Liver (tissue), 9 donors: ENCODE measurements around the gene PIEZO2. TPM values are rescaled to one million over a fixed set of nuclear protein-coding genes. Genes with fewer than 3 reads are reported as not detected.

Experiments used
- DNase-seq: peaks from one replicate; pipeline ENCODE4 v3.0.0-alpha.2; 2017; ENCODE audit warnings: low spot score
- H3K27ac ChIP-seq, 2 donors: one replicate each; pipeline ENCODE4 v1.7.0; 2013; ENCODE audit warnings: inconsistent platforms in 2 of 2, low read length in 2 of 2, control low read depth in 1 of 2, low read depth in 1 of 2, mild to moderate bottlenecking in 1 of 2
- H3K27me3 ChIP-seq, 4 donors: one replicate each; pipeline versions ENCODE4 v1.6.1 to v1.7.0; 2013; ENCODE audit warnings: low read length in 3 of 4, inconsistent platforms in 1 of 4, mild to moderate bottlenecking in 1 of 4, moderate library complexity in 1 of 4; ENCODE audit not compliant: control insufficient read depth in 4 of 4, insufficient read depth in 4 of 4
- H3K36me3 ChIP-seq, 4 donors: one replicate each; pipeline versions ENCODE4 v1.6.1 to v1.7.0; 2013; ENCODE audit warnings: low read length in 3 of 4, mild to moderate bottlenecking in 3 of 4, low read depth in 1 of 4, moderate library complexity in 1 of 4; ENCODE audit not compliant: control insufficient read depth in 4 of 4, insufficient read depth in 3 of 4
- H3K4me1 ChIP-seq, 4 donors: one replicate each; pipeline versions ENCODE4 v1.6.1 to v1.7.0; 2013; ENCODE audit warnings: low read length in 3 of 4, mild to moderate bottlenecking in 3 of 4, moderate library complexity in 1 of 4; ENCODE audit not compliant: control insufficient read depth in 4 of 4, insufficient read depth in 4 of 4
- H3K4me3 ChIP-seq, 3 donors: one replicate each; pipeline versions ENCODE4 v1.6.1 to v1.7.0; 2013; ENCODE audit warnings: low read length in 3 of 3, control low read depth in 1 of 3, low read depth in 1 of 3, mild to moderate bottlenecking in 1 of 3
- H3K9ac ChIP-seq, 2 donors: one replicate each; pipeline ENCODE4 v1.7.0; 2013; ENCODE audit warnings: low read length in 2 of 2, mild to moderate bottlenecking in 2 of 2, moderate library complexity in 2 of 2, control low read depth in 1 of 2, low read depth in 1 of 2
- H3K9me3 ChIP-seq, 4 donors: one replicate each; pipeline versions ENCODE4 v1.6.1 to v1.7.0; 2013; ENCODE audit warnings: low read length in 3 of 4; ENCODE audit not compliant: control insufficient read depth in 4 of 4
- EGR1 ChIP-seq, 2 donors: IDR thresholded peaks; 2 replicates each; pipeline ENCODE4 v1.6.1; 2016 to 2018; ENCODE audit warnings: antibody characterized with exemption in 2 of 2, low read depth in 2 of 2
- FOXA1 ChIP-seq: IDR thresholded peaks from 2 replicates; pipeline ENCODE4 v1.6.1; 2016; ENCODE audit warnings: antibody characterized with exemption
- FOXA2 ChIP-seq: IDR thresholded peaks from 2 replicates; pipeline ENCODE4 v1.6.1; 2016; ENCODE audit warnings: antibody characterized with exemption
- GABPA ChIP-seq, 2 donors: IDR thresholded peaks in 1 of 2; conservative IDR thresholded peaks in 1 of 2; 2 replicates each; pipeline ENCODE4 v1.6.1; 2016; ENCODE audit warnings: antibody characterized with exemption in 2 of 2, mild to moderate bottlenecking in 1 of 2, moderate library complexity in 1 of 2
- HNF4A ChIP-seq, 2 donors: conservative IDR thresholded peaks; 2 replicates each; pipeline ENCODE4 v1.6.1; 2016; ENCODE audit warnings: antibody characterized with exemption in 2 of 2, mild to moderate bottlenecking in 2 of 2
- HNF4G ChIP-seq: IDR thresholded peaks from 2 replicates; pipeline ENCODE4 v1.6.1; 2016; ENCODE audit warnings: antibody characterized with exemption
- JUND ChIP-seq, 2 donors: IDR thresholded peaks; 2 replicates each; pipeline ENCODE4 v1.6.1; 2016; ENCODE audit warnings: antibody characterized with exemption in 2 of 2
- NR2F2 ChIP-seq: IDR thresholded peaks from 2 replicates; pipeline ENCODE4 v1.6.1; 2016; ENCODE audit warnings: antibody characterized with exemption
- RAD21 ChIP-seq, 2 donors: IDR thresholded peaks; 2 replicates each; pipeline ENCODE4 v1.6.1; 2016; ENCODE audit warnings: antibody characterized with exemption in 2 of 2, mild to moderate bottlenecking in 2 of 2
- REST ChIP-seq: IDR thresholded peaks from 2 replicates; pipeline ENCODE4 v1.6.1; 2016; ENCODE audit warnings: antibody characterized with exemption, mild to moderate bottlenecking
- RXRA ChIP-seq, 2 donors: IDR thresholded peaks; 2 replicates each; pipeline ENCODE4 v1.6.1; 2017 to 2018; ENCODE audit warnings: antibody characterized with exemption in 2 of 2, mild to moderate bottlenecking in 1 of 2
- SP1 ChIP-seq: IDR thresholded peaks from 2 replicates; pipeline ENCODE4 v1.6.1; 2018; ENCODE audit warnings: antibody characterized with exemption, mild to moderate bottlenecking
- TAF1 ChIP-seq: conservative IDR thresholded peaks from 2 replicates; pipeline ENCODE4 v1.6.1; 2016; ENCODE audit warnings: antibody characterized with exemption, mild to moderate bottlenecking
- YY1 ChIP-seq: IDR thresholded peaks from 2 replicates; pipeline ENCODE4 v1.6.1; 2016; ENCODE audit warnings: antibody characterized with exemption, mild to moderate bottlenecking
- WGBS: extraction: QIAGEN DNeasy Blood & Tissue Kit; methylation state at CpG from one replicate; pipeline ENCODE4 v1.1.7; 2013; 5-methylcytosine and 5-hydroxymethylcytosine counted together
- polyA plus RNA-seq, 2 donors: library from polyadenylated mRNA; stranded (reverse) in 1 of 2; unstranded in 1 of 2; fragments of 200-250 nt in 1 of 2; fragments of >200 nt in 1 of 2; fragmentation: Nextera tagmentation in 1 of 2; extraction: Ambion mirVana in 1 of 2; gene quantifications; one replicate each; pipeline versions ENCODE4 v1.2.1 to v1.2.3, GENCODE V29; 2013 to 2015
- total RNA-seq, 2 donors: library from RNA; depleted of rRNA; stranded (reverse); fragments of >200 nt; gene quantifications; one replicate each; pipeline ENCODE4 v1.2.3, GENCODE V29; 2014
- TF ChIP-seq, protein P1 (sequence below): IDR thresholded peaks from 2 replicates; pipeline ENCODE4 v1.6.1; 2016; ENCODE audit warnings: antibody characterized with exemption
- TF ChIP-seq, protein P2 (sequence below): IDR thresholded peaks from 2 replicates; pipeline ENCODE4 v1.6.1; 2016; ENCODE audit warnings: antibody characterized with exemption
- TF ChIP-seq, protein P3 (sequence below): IDR thresholded peaks from 2 replicates; pipeline ENCODE4 v1.6.1; 2016; ENCODE audit warnings: antibody characterized with exemption
- TF ChIP-seq, protein P4 (sequence below): fragments of 150-350 bp; IDR thresholded peaks from 2 replicates; pipeline ENCODE4 v1.5.1; 2017; ENCODE audit warnings: improper control_type of control experiment, low read depth, low read length; ENCODE audit not compliant: missing input control
- donor health status: healthy.
- donor health status: healthy.
- donor health status: healthy.
- donor health status: healthy.
- donor health status: healthy.

Gene PIEZO2
- total and polyA plus RNA-seq, 4 donors, result 1.1 to 12.3 (median 4.8) TPM

DNA sequence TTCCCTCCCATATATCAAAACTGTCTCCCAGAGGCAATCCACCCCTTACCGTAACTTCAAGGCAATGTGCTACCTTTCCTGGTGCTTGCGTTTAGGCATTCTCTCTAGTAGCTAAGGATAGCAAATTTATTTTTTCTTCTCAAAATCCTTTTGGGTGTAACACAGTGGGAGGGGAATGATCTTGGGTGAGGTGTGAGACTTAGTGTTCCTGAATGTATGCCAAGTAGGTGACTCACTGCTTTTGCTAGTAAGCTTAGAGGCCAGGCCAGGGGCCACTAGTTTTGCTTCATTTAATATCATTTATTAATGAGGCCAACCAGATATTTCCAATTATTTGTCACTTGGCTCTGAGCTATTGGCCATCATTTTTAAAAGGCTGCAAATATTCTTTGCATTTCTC, 488.1 kb downstream of the PIEZO2 start:
- H3K27me3 ChIP-seq, result no peaks in the 10 kb centered on the region
- no peak overlapping the region for H3K4me3 ChIP-seq
- WGBS, result 97% methylated on average over 2 of the region's 2 CpGs
- no peak overlapping the region for H3K27ac ChIP-seq
- no peak for TF ChIP-seq NR2F2
- TF ChIP-seq, protein P1, sequence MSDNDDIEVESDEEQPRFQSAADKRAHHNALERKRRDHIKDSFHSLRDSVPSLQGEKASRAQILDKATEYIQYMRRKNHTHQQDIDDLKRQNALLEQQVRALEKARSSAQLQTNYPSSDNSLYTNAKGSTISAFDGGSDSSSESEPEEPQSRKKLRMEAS, result no peak
- TF ChIP-seq TAF1, result no peak
- TF ChIP-seq, protein P2, sequence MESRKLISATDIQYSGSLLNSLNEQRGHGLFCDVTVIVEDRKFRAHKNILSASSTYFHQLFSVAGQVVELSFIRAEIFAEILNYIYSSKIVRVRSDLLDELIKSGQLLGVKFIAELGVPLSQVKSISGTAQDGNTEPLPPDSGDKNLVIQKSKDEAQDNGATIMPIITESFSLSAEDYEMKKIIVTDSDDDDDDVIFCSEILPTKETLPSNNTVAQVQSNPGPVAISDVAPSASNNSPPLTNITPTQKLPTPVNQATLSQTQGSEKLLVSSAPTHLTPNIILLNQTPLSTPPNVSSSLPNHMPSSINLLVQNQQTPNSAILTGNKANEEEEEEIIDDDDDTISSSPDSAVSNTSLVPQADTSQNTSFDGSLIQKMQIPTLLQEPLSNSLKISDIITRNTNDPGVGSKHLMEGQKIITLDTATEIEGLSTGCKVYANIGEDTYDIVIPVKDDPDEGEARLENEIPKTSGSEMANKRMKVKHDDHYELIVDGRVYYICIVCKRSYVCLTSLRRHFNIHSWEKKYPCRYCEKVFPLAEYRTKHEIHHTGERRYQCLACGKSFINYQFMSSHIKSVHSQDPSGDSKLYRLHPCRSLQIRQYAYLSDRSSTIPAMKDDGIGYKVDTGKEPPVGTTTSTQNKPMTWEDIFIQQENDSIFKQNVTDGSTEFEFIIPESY, result no peak
- H3K36me3 ChIP-seq, result no peaks in the 10 kb centered on the region
- no peak for DNase-seq
- no peaks in the 10 kb centered on the region for H3K9me3 ChIP-seq
- H3K4me1 ChIP-seq, result no peaks in the 10 kb centered on the region
- no peak overlapping the region for H3K9ac ChIP-seq

DNA sequence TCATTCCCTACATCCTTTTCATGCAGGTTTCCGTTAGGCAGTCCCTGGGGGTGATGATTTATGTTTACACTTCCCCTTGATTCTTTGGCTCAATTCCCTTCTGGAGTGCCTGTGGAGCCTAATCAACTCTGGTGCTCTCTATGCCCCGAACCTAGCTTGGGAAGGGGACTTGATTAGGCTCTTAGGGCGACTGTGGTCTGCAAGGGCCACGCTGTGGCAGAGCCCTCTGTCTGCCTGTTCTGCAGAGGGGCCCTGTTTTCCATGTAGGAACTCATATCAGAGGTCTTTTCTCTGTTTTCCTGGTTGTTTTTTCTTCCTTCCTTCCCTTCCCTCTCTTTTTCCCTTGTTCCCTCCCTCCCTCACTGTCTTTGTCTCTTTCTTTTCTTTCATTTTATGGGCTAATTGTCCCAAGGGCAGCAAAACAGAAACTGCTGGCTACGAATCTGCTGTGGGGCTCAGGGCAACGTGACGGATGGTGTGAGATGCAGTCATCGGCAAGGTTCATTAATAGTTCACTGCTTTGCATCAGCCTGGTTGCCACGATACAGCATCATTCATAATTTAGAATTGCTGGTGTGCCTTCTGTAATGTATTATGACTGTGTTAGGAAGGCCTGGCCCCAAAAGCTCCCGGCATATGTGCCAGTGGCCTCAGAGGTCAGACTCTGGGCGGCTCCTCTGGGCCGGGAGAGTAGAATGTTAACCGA, 489.0 kb downstream of the PIEZO2 start:
- Histone ChIP-seq H3K27ac (no peak overlapping the region), H3K9ac (no peak overlapping the region), H3K4me1 (no peaks in the 10 kb centered on the region), H3K9me3 (no peaks in the 10 kb centered on the region), H3K36me3 (no peaks in the 10 kb centered on the region), H3K27me3 (no peaks in the 10 kb centered on the region), H3K4me3 (no peak overlapping the region)
- TF ChIP-seq TAF1 (no peak), YY1 (no peak), JUND (IDR thresholded peaks at IDR 0.05) (no peak), HNF4G (no peak), RXRA (IDR thresholded peaks at IDR 0.05) (no peak), FOXA1 (no peak), HNF4A (conservative IDR thresholded peaks at IDR 0.05) (no peak), REST (no peak), FOXA2 (no peak), EGR1 (IDR thresholded peaks at IDR 0.05; ENCODE audit: low read depth in 2 of 2) (no peak), NR2F2 (no peak), RAD21 (IDR thresholded peaks at IDR 0.05) (no peak), SP1 (no peak), GABPA (IDR thresholded peaks at IDR 0.05 in 1 of 2, conservative IDR thresholded peaks at IDR 0.05 in 1 of 2) (no peak)
- TF ChIP-seq, protein P3, sequence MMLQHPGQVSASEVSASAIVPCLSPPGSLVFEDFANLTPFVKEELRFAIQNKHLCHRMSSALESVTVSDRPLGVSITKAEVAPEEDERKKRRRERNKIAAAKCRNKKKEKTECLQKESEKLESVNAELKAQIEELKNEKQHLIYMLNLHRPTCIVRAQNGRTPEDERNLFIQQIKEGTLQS, result no peak
- TF ChIP-seq, protein P2, result no peak
- TF ChIP-seq, protein P1, result no peak
- TF ChIP-seq, protein P4, sequence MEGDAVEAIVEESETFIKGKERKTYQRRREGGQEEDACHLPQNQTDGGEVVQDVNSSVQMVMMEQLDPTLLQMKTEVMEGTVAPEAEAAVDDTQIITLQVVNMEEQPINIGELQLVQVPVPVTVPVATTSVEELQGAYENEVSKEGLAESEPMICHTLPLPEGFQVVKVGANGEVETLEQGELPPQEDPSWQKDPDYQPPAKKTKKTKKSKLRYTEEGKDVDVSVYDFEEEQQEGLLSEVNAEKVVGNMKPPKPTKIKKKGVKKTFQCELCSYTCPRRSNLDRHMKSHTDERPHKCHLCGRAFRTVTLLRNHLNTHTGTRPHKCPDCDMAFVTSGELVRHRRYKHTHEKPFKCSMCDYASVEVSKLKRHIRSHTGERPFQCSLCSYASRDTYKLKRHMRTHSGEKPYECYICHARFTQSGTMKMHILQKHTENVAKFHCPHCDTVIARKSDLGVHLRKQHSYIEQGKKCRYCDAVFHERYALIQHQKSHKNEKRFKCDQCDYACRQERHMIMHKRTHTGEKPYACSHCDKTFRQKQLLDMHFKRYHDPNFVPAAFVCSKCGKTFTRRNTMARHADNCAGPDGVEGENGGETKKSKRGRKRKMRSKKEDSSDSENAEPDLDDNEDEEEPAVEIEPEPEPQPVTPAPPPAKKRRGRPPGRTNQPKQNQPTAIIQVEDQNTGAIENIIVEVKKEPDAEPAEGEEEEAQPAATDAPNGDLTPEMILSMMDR, result no peak
- WGBS, result 69% methylated on average over 13 of the region's 13 CpGs
- DNase-seq, result no peak
